ENCODE measurements around the gene ABCC3.
"Not testable (repeated sequence)": the region's sequence is repeated elsewhere in the genome, so short reads cannot be mapped to it uniquely, and the experiment has no call there.

ABCC3 gene

GRCh38 chr17:50708050-50709000, 73.6 kb downstream of the ABCC3 start:
- Histone ChIP-seq H3F3A (ENCODE audit: control insufficient read depth, insufficient read depth) (peaks cover 10% of the 10 kb centered on the region), H3K27me3 (ENCODE audit: control insufficient read depth, low read length) (no peaks in the 10 kb centered on the region), H3K27ac (ENCODE audit: low read depth, low read length) (peak overlapping the region; percentile 79), H3K4me3 (ENCODE audit: low read length) (peak overlapping the region; percentile 84), H3K36me3 (ENCODE audit: control insufficient read depth, low read length) (peaks cover 30% of the 10 kb centered on the region), H3K79me2 (ENCODE audit: control insufficient read depth, low read length) (peaks cover 57% of the 10 kb centered on the region), H4K20me1 (ENCODE audit: control insufficient read depth, insufficient read depth, low read depth, low read length) (no peaks in the 10 kb centered on the region), H3K9me3 (ENCODE audit: control insufficient read depth, insufficient read depth, low read length) (no peaks in the 10 kb centered on the region), H3K4me2 (ENCODE audit: low read length) (peak overlapping the region; percentile 89), H3K4me1 (ENCODE audit: control insufficient read depth, low read length) (peaks cover 38% of the 10 kb centered on the region), H3K9me2 (replicated peaks; ENCODE audit: control insufficient read depth, low read length) (no peaks in the 10 kb centered on the region)
- TF ChIP-seq, protein P1, sequence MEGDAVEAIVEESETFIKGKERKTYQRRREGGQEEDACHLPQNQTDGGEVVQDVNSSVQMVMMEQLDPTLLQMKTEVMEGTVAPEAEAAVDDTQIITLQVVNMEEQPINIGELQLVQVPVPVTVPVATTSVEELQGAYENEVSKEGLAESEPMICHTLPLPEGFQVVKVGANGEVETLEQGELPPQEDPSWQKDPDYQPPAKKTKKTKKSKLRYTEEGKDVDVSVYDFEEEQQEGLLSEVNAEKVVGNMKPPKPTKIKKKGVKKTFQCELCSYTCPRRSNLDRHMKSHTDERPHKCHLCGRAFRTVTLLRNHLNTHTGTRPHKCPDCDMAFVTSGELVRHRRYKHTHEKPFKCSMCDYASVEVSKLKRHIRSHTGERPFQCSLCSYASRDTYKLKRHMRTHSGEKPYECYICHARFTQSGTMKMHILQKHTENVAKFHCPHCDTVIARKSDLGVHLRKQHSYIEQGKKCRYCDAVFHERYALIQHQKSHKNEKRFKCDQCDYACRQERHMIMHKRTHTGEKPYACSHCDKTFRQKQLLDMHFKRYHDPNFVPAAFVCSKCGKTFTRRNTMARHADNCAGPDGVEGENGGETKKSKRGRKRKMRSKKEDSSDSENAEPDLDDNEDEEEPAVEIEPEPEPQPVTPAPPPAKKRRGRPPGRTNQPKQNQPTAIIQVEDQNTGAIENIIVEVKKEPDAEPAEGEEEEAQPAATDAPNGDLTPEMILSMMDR (IDR thresholded peaks at IDR 0.05; ENCODE audit: low read depth, low read length, poor library complexity, severe bottlenecking) = no peak
- TF ChIP-seq EZH2phosphoT487 (IDR thresholded peaks at IDR 0.05; ENCODE audit: borderline replicate concordance, low read length) = no peak

GRCh38 chr17:50709053-50709452, 74.4 kb downstream of the ABCC3 start:
- Histone ChIP-seq H3K36me3 (ENCODE audit: control insufficient read depth, low read length) (peaks cover 23% of the 10 kb centered on the region), H3K4me1 (ENCODE audit: control insufficient read depth, low read length) (peaks cover 38% of the 10 kb centered on the region), H3K4me2 (ENCODE audit: low read length) (peak overlapping the region; percentile 89), H3K27ac (ENCODE audit: low read depth, low read length) (peak overlapping the region; percentile 79), H3F3A (ENCODE audit: control insufficient read depth, insufficient read depth) (peaks cover 10% of the 10 kb centered on the region), H3K4me3 (ENCODE audit: low read length) (peak overlapping the region; percentile 84), H3K79me2 (ENCODE audit: control insufficient read depth, low read length) (peaks cover 50% of the 10 kb centered on the region)
- H3K27me3 ChIP-seq (ENCODE audit: control insufficient read depth, low read length); H3K9me3 ChIP-seq (ENCODE audit: control insufficient read depth, insufficient read depth, low read length); H3K9me2 ChIP-seq (replicated peaks; ENCODE audit: control insufficient read depth, low read length); H4K20me1 ChIP-seq (ENCODE audit: control insufficient read depth, insufficient read depth, low read depth, low read length): not testable (repeated sequence)

- Histone ChIP-seq H4K20me1 (ENCODE audit: control insufficient read depth, insufficient read depth, low read depth, low read length) (no peaks in the 10 kb centered on the region), H3K4me2 (ENCODE audit: low read length) (peak overlapping the region; percentile 23; the same call in 1 of the 2 replicates), H3K9me3 (ENCODE audit: control insufficient read depth, insufficient read depth, low read length) (no peaks in the 10 kb centered on the region), H3K9me2 (replicated peaks; ENCODE audit: control insufficient read depth, low read length) (no peaks in the 10 kb centered on the region), H3K79me2 (ENCODE audit: control insufficient read depth, low read length) (peaks cover 40% of the 10 kb centered on the region), H3F3A (ENCODE audit: control insufficient read depth, insufficient read depth) (peaks cover 10% of the 10 kb centered on the region), H3K27me3 (ENCODE audit: control insufficient read depth, low read length) (no peaks in the 10 kb centered on the region), H3K36me3 (ENCODE audit: control insufficient read depth, low read length) (peaks cover 13% of the 10 kb centered on the region), H3K27ac (ENCODE audit: low read depth, low read length) (no peak overlapping the region), H3K4me1 (ENCODE audit: control insufficient read depth, low read length) (peaks cover 38% of the 10 kb centered on the region), H3K4me3 (ENCODE audit: low read length) (no peak overlapping the region)
- TF ChIP-seq, protein P1 (IDR thresholded peaks at IDR 0.05; ENCODE audit: low read depth, low read length, poor library complexity, severe bottlenecking) = no peak
- TF ChIP-seq EZH2phosphoT487 (IDR thresholded peaks at IDR 0.05; ENCODE audit: borderline replicate concordance, low read length) = no peak
These were observed 75.3 kb downstream of the ABCC3 start for GRCh38 chr17:50710025-50710424.

DNA sequence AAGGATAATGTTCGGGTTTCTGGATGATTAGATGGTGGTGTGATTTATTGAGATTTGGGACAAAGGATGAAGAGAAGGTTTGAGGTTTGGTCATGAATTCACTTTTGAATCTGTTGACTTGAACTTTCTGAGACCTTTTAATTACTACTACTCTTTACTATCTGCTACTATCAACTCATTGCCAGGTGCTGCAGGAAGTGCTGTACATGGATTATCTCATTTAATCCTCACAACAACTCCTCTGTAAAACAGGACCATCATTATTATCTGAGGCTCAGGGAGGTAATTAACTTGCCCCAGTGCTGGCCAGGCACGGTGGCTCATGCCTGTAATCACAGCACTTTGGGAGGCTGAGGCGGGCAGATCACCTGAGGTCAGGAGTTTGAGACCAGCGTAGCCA, 76.0 kb downstream of the ABCC3 start:
- Histone ChIP-seq H4K20me1 (ENCODE audit: control insufficient read depth, insufficient read depth, low read depth, low read length) (no peaks in the 10 kb centered on the region), H3K4me1 (ENCODE audit: control insufficient read depth, low read length) (peaks cover 37% of the 10 kb centered on the region)

More for the DNA sequence above, 76.0 kb downstream of the ABCC3 start:
- Histone ChIP-seq H3K36me3 (ENCODE audit: control insufficient read depth, low read length) (peaks cover 7% of the 10 kb centered on the region), H3K4me2 (ENCODE audit: low read length) (no peak overlapping the region), H3K79me2 (ENCODE audit: control insufficient read depth, low read length) (peaks cover 34% of the 10 kb centered on the region), H3K27ac (ENCODE audit: low read depth, low read length) (no peak overlapping the region), H3F3A (ENCODE audit: control insufficient read depth, insufficient read depth) (peaks cover 10% of the 10 kb centered on the region), H3K9me2 (replicated peaks; ENCODE audit: control insufficient read depth, low read length) (no peaks in the 10 kb centered on the region), H3K27me3 (ENCODE audit: control insufficient read depth, low read length) (no peaks in the 10 kb centered on the region), H3K4me3 (ENCODE audit: low read length) (no peak overlapping the region), H3K9me3 (ENCODE audit: control insufficient read depth, insufficient read depth, low read length) (no peaks in the 10 kb centered on the region)
- TF ChIP-seq, protein P1 (IDR thresholded peaks at IDR 0.05; ENCODE audit: low read depth, low read length, poor library complexity, severe bottlenecking) = no peak
- TF ChIP-seq EZH2phosphoT487 (IDR thresholded peaks at IDR 0.05; ENCODE audit: borderline replicate concordance, low read length) = no peak

Measured in DOHH2 (cell line).